RWPE1 (cell line): ENCODE data around the gene NUP85.
"Not testable (repeated sequence)": the region's sequence is repeated elsewhere in the genome, so short reads cannot be mapped to it uniquely, and the experiment has no call there.

ENCODE experiments used
- CTCF ChIA-PET: fragments of 350-600 bp; sonication (Branson Sonifier 250); formaldehyde crosslinking; extraction: SDS; loops from one replicate; lab custom pipeline; 2021; lab: Yijun Ruan, JAX
- POLR2A ChIA-PET: fragments of 400-600 bp; formaldehyde crosslinking; extraction: SDS; loops from one replicate; lab custom pipeline; 2020; ENCODE audit warnings: antibody characterized with exemption; ENCODE audit not compliant: low non-redundant PET; lab: Yijun Ruan, JAX
- DNase-seq: peaks from one replicate; pipeline ENCODE4 v3.0.0; 2012; ENCODE audit warnings: low spot score
- H3K27ac ChIP-seq: fragments of 450-650 bp; 2 replicates; pipeline ENCODE4 v1.5.1; 2017
- TF ChIP-seq, protein P1 (sequence below): fragments of 450-650 bp; conservative IDR thresholded peaks from 2 replicates; pipeline ENCODE4 v1.5.1; 2017; ENCODE audit warnings: low read depth, mild to moderate bottlenecking

NUP85 gene

DNA sequence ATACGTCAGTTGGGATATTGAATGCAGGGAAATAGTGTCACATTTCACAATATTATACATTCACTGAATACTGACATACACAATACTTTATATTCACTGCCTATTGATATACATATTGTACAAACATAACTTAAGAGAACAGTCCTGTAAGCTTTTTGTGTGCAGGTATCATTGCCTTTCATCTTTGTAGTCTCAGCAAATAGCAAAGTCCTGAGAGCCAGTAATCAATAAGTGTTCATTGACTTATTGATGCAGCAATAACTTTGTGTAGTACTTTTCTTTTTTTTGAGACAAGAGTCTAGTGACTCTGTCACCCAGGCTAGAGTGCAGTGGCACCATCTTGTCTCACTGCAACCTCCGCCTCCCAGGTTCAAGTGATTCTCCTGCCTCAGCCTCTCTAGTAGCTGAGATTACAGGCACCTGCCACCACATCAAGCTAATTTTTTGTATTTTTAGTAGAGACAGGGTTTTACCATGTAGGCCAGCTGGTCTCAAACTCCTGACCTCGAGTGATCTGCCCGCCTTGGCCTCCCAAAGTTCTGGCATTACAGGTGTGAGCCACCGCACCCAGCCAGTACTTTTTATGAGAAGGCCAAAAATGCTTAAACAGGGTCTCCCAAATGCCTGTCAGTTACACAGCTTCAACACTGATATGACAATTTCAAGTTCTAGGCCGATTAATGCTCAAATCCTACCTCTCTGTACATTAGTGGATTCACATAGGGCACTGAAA is 5.4 kb upstream of the NUP85 start:
- TF ChIP-seq, protein P1, sequence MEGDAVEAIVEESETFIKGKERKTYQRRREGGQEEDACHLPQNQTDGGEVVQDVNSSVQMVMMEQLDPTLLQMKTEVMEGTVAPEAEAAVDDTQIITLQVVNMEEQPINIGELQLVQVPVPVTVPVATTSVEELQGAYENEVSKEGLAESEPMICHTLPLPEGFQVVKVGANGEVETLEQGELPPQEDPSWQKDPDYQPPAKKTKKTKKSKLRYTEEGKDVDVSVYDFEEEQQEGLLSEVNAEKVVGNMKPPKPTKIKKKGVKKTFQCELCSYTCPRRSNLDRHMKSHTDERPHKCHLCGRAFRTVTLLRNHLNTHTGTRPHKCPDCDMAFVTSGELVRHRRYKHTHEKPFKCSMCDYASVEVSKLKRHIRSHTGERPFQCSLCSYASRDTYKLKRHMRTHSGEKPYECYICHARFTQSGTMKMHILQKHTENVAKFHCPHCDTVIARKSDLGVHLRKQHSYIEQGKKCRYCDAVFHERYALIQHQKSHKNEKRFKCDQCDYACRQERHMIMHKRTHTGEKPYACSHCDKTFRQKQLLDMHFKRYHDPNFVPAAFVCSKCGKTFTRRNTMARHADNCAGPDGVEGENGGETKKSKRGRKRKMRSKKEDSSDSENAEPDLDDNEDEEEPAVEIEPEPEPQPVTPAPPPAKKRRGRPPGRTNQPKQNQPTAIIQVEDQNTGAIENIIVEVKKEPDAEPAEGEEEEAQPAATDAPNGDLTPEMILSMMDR = no peak
- ChIA-PET POLR2A (no interaction called here), CTCF (interaction anchor here (0.5 to 0.8 kb wide), 5 partner anchors 15 to 325 kb away, joined by 3 to 5 read pairs (median 4); no protein-coding TSS in a partner anchor)
- DNase-seq = no peak
- no peak overlapping the region for H3K27ac ChIP-seq

GRCh38 chr17:75205793-75206163 is 299 bp downstream of the NUP85 start:
- DNase-seq = peak; percentile 18
- H3K27ac ChIP-seq = peak overlapping the region; percentile 98
- ChIA-PET POLR2A (interaction anchor here (0.6 to 1.0 kb wide), 2 partner anchors 55 to 261 kb away, joined by 3 read pairs; partner anchors contain the start of gene GGA3), CTCF (interaction anchor here (0.6 to 0.7 kb wide), 3 partner anchors 91 to 225 kb away, joined by 3 to 4 read pairs (median 3); no protein-coding TSS in a partner anchor)
- TF ChIP-seq, protein P1 = no peak

DNA sequence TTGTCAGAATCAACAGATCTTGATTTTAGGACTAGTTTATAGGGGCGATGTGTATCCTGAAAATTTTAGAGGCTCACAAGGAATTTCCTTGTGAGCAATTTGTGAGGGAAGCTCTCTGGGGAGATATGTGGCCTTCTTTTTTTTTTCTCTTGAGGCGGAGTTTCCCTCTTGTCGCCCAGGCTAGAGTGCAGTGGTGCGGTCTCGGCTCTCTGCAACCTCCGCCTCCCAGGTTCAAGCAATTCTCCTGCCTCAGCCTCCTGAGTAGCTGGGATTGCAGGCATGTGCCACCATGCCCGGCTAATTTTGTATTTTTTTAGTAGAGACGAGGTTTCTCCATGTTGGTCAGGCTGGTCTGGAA is 1.6 kb downstream of the NUP85 start:
- peak overlapping the region; percentile 55 for H3K27ac ChIP-seq
- CTCF ChIA-PET, DNase-seq, POLR2A ChIA-PET: not testable (repeated sequence)

GRCh38 chr17:75207760-75208159 is 2.3 kb downstream of the NUP85 start:
- peak overlapping the region; percentile 55 for H3K27ac ChIP-seq
- ChIA-PET CTCF (interaction anchor here (0.7 kb wide), 1 partner anchor 100 kb away, joined by 3 read pairs; no protein-coding TSS in a partner anchor), POLR2A (no interaction called here)
- TF ChIP-seq, protein P1 = no peak
- no peak for DNase-seq

- TF ChIP-seq, protein P1 = no peak
- H3K27ac ChIP-seq = peak overlapping the region; percentile 55
- CTCF ChIA-PET = interaction anchor here (0.7 kb wide), 1 partner anchor 100 kb away, joined by 3 read pairs; no protein-coding TSS in a partner anchor
- POLR2A ChIA-PET = no interaction called here
- no peak for DNase-seq
These were observed 2.7 kb downstream of the NUP85 start for GRCh38 chr17:75208161-75208560.

GRCh38 chr17:75209061-75209460 is 3.6 kb downstream of the NUP85 start:
- TF ChIP-seq, protein P1 = no peak
- H3K27ac ChIP-seq = no peak overlapping the region
- ChIA-PET POLR2A (no interaction called here), CTCF (interaction anchor here (0.7 kb wide), 1 partner anchor 203 kb away, joined by 3 read pairs; no protein-coding TSS in a partner anchor)
- DNase-seq = no peak

DNA sequence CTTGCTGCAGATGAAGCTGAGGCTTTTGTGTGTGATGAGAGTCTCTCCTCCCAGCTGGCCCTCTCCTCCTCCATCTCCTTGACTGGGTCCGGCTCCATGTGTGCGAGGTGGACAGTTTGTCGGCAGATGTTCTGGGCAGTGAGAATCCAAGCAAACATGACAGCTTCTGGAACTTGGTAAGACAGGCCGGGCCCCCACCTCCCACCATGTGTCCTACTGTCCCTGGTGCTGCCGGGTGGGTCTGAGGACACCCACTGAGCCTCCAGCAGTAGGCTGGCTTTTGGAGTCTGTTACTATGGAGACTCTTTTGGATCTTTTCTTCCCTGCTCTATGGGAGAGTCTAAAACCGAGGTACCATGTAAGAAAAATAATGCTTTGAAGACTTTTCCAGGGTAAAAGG is 12.7 kb downstream of the NUP85 start:
- H3K27ac ChIP-seq = no peak overlapping the region
- ChIA-PET CTCF (no interaction called here), POLR2A (interaction anchor here (0.7 kb wide), 1 partner anchor 21 kb away, joined by 3 read pairs; no protein-coding TSS in a partner anchor)
- no peak for DNase-seq
- TF ChIP-seq, protein P1 = no peak
